Body of pancreas (tissue), 4 donors: ENCODE measurements around the gene RAX2. TPM values are rescaled to one million over a fixed set of nuclear protein-coding genes. Genes with fewer than 3 reads are reported as not detected.
A peak's percentile ranks its signal among the peaks of the same experiment; 100 is the strongest.

Source experiments
- ATAC-seq: fragments of 150-250 bp; one replicate; pipeline ENCODE4 v1.9.1; 2016
- DNase-seq, 4 donors: peaks; one replicate each; pipeline ENCODE4 v3.0.0-alpha.2; 2019
- H3K27ac ChIP-seq, 4 donors: fragments of 200-600 bp; sonication (generic); 1 replicate in 3 of 4; 2 replicates in 1 of 4; pipeline versions ENCODE4 v1.5.1 to v1.6.1; 2016 to 2019; ENCODE audit warnings: mild to moderate bottlenecking in 1 of 4, mixed read lengths in 1 of 4, moderate library complexity in 1 of 4
- H3K27me3 ChIP-seq, 2 donors: fragments of 200-600 bp; sonication (generic); one replicate each; pipeline ENCODE4 v1.6.0; 2016; ENCODE audit warnings: mild to moderate bottlenecking in 1 of 2
- H3K36me3 ChIP-seq, 2 donors: fragments of 200-600 bp; sonication (generic); replicated peaks in 1 of 2; 2 replicates each; pipeline ENCODE4 v1.5.1; 2016; ENCODE audit warnings: low read depth in 2 of 2; ENCODE audit not compliant: insufficient read depth in 1 of 2
- H3K4me1 ChIP-seq: fragments of 200-600 bp; sonication (generic); one replicate; pipeline ENCODE4 v1.6.0; 2016
- H3K4me3 ChIP-seq, 2 donors: fragments of 200-600 bp; sonication (generic); 1 replicate in 1 of 2; 2 replicates in 1 of 2; pipeline ENCODE4 v1.5.1; 2016 to 2019
- H3K9me3 ChIP-seq, 3 donors: fragments of 200-600 bp; sonication (generic); 1 replicate in 2 of 3; 2 replicates in 1 of 3; pipeline ENCODE4 v1.5.1; 2016
- POLR2A ChIP-seq, 3 donors: fragments of 450-650 bp; IDR thresholded peaks; one replicate each; pipeline ENCODE4 v1.6.1; 2016; ENCODE audit warnings: antibody characterized with exemption in 3 of 3, mild to moderate bottlenecking in 2 of 3
- WGBS, 2 donors: methylation state at CpG; one replicate each; pipeline ENCODE4 v1.1.5; 2017; 5-methylcytosine and 5-hydroxymethylcytosine counted together
- intact Hi-C: fragments of 100-400 bp; cut with DNase I; formaldehyde crosslinking; loops from one replicate; pipeline ENCODE4 v1.15.1; 2023
- total RNA-seq, 2 donors: library from RNA; depleted of rRNA; stranded (reverse); fragments of >200 nt; gene quantifications; one replicate each; pipeline ENCODE4 v1.1.0, GENCODE V29; 2016
- TF ChIP-seq, protein P1 (sequence below), 7 experiments: fragments of 450-650 bp in 4 of 7; fragments of 200-600 bp in 3 of 7; sonication (generic) in 3 of 7; IDR thresholded peaks; one replicate each; pipeline ENCODE4 v1.5.1; 2016 to 2019; ENCODE audit warnings: antibody characterized with exemption in 7 of 7

The RAX2 gene
- total RNA-seq, 2 donors from 2014 or later: not detected

- H3K36me3 ChIP-seq: peaks cover 0 to 3% of the 10 kb centered on the region in 2 donors
- H3K9me3 ChIP-seq: no peaks in the 10 kb centered on the region
- DNase-seq (no peak), ATAC-seq (no peak)
- TF ChIP-seq, protein P1, sequence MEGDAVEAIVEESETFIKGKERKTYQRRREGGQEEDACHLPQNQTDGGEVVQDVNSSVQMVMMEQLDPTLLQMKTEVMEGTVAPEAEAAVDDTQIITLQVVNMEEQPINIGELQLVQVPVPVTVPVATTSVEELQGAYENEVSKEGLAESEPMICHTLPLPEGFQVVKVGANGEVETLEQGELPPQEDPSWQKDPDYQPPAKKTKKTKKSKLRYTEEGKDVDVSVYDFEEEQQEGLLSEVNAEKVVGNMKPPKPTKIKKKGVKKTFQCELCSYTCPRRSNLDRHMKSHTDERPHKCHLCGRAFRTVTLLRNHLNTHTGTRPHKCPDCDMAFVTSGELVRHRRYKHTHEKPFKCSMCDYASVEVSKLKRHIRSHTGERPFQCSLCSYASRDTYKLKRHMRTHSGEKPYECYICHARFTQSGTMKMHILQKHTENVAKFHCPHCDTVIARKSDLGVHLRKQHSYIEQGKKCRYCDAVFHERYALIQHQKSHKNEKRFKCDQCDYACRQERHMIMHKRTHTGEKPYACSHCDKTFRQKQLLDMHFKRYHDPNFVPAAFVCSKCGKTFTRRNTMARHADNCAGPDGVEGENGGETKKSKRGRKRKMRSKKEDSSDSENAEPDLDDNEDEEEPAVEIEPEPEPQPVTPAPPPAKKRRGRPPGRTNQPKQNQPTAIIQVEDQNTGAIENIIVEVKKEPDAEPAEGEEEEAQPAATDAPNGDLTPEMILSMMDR (IDR thresholded peaks at IDR 0.05): no peak
- TF ChIP-seq POLR2A (IDR thresholded peaks at IDR 0.05): no peak
- H3K27me3 ChIP-seq: no peaks in the 10 kb centered on the region
- no peak overlapping the region for H3K4me3 ChIP-seq
- 82% methylated on average over 1 of the region's 1 CpG; no CpG with 5 or more reads in 1 of the 2 donors for WGBS, 2 donors
- no peaks in the 10 kb centered on the region for H3K4me1 ChIP-seq
- intact Hi-C loops: no loop called here
- no peak overlapping the region for H3K27ac ChIP-seq
Observed at GRCh38 chr19:3732108-3732507, 39.9 kb downstream of the RAX2 start.

GRCh38 chr19:3730457-3730958, 41.5 kb downstream of the RAX2 start:
- Histone ChIP-seq H3K9me3 (no peaks in the 10 kb centered on the region), H3K4me1 (peaks cover 12% of the 10 kb centered on the region), H3K4me3 (no peak overlapping the region), H3K27me3 (no peaks in the 10 kb centered on the region), H3K36me3 (peaks cover 0 to 3% of the 10 kb centered on the region in 2 donors), H3K27ac (no peak overlapping the region)
- DNase-seq: no peak
- intact Hi-C loops: no loop called here
- 95 to 97% methylated on average over 17 to 32 of the region's 32 CpGs for WGBS, 2 donors
- TF ChIP-seq POLR2A (IDR thresholded peaks at IDR 0.05): no peak
- TF ChIP-seq, protein P1 (IDR thresholded peaks at IDR 0.05): no peak
- no peak for ATAC-seq

- 17 to 19% methylated on average over 11 to 14 of the region's 14 CpGs for WGBS, 2 donors
- TF ChIP-seq, protein P1 (IDR thresholded peaks at IDR 0.05): peak in 1 of 7 experiments; percentile 4
- TF ChIP-seq POLR2A (IDR thresholded peaks at IDR 0.05): peak in 2 of 3 donors; percentile 42 to 50
Observed at GRCh38 chr19:3725640-3726310, 46.3 kb downstream of the RAX2 start.

DNA sequence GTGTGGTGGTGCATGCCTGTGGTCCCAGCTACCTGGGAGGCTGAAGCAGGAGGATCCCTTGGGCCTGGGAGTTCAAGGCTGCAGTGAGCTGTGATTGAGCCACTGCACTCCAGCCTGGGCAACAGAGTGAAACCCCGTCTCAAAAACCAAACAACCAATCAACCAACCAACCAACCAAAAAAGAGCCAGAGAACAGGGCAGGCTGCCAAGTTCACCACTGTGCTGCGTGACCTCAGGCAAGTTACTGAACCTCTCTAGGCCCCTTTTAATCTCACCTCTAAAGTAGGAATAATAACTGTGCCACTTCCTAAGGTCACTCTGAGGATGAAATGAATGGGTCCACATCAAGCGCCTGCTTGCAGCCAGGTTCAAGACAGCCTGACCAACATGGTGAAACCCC, 46.9 kb downstream of the RAX2 start:
- H3K9me3 ChIP-seq: no peaks in the 10 kb centered on the region
- H3K27ac ChIP-seq: peak overlapping the region in 1 of 4 donors; percentile 12
- 52 to 69% methylated on average over 2 to 3 of the region's 3 CpGs for whole genome bisulfite sequencing, 2 donors
- H3K27me3 ChIP-seq: no peaks in the 10 kb centered on the region
- DNase-seq: no peak
- intact Hi-C loops: no loop called here
- H3K4me3 ChIP-seq: no peak overlapping the region
- H3K36me3 ChIP-seq: no peaks in the 10 kb centered on the region
- ATAC-seq: no peak
- TF ChIP-seq POLR2A (IDR thresholded peaks at IDR 0.05): no peak
- TF ChIP-seq, protein P1 (IDR thresholded peaks at IDR 0.05): no peak
- H3K4me1 ChIP-seq: peaks cover 39% of the 10 kb centered on the region

More at GRCh38 chr19:3725640-3726310, 46.3 kb downstream of the RAX2 start:
- H3K27me3 ChIP-seq: no peaks in the 10 kb centered on the region
- H3K4me1 ChIP-seq: peaks cover 34% of the 10 kb centered on the region
- peak overlapping the region; percentile 2 to 69 (median 60) for H3K27ac ChIP-seq
- DNase-seq (peak; percentile 92 to 96 (median 94)), ATAC-seq (peak; percentile 82)
- H3K9me3 ChIP-seq: no peaks in the 10 kb centered on the region
- H3K36me3 ChIP-seq: no peaks in the 10 kb centered on the region
- no peak overlapping the region for H3K4me3 ChIP-seq
- intact Hi-C loops: no loop called here
